Raji (cell line): ENCODE results near the gene STIP1.

Experiments used
- POLR2A ChIP-seq: IDR thresholded peaks from 2 replicates; pipeline ENCODE4 v1.6.1; 2011; ENCODE audit warnings: low read depth, low read length, control low read depth; ENCODE audit not compliant: insufficient read depth

The STIP1 gene

GRCh38 chr11:64178951-64179639, 6.9 kb upstream of the STIP1 start:
- no peak for TF ChIP-seq POLR2A

GRCh38 chr11:64180891-64181290, 5.1 kb upstream of the STIP1 start:
- TF ChIP-seq POLR2A = no peak

GRCh38 chr11:64181506-64182411, 4.2 kb upstream of the STIP1 start:
- no peak for TF ChIP-seq POLR2A

GRCh38 chr11:64183890-64184289, 2.1 kb upstream of the STIP1 start:
- TF ChIP-seq POLR2A = no peak

GRCh38 chr11:64185175-64185692, 737 bp upstream of the STIP1 start:
- TF ChIP-seq POLR2A = peak; percentile 95

GRCh38 chr11:64186492-64187165, 658 bp downstream of the STIP1 start:
- TF ChIP-seq POLR2A = no peak

- no peak for TF ChIP-seq POLR2A
Measured at GRCh38 chr11:64192434-64192833, 6.5 kb downstream of the STIP1 start.

GRCh38 chr11:64196626-64197025, 10.7 kb downstream of the STIP1 start:
- TF ChIP-seq POLR2A = no peak

- TF ChIP-seq POLR2A = no peak
Measured at GRCh38 chr11:64198511-64198910, 12.5 kb downstream of the STIP1 start.

GRCh38 chr11:64201543-64201942, 15.6 kb downstream of the STIP1 start:
- TF ChIP-seq POLR2A = no peak

- no peak for TF ChIP-seq POLR2A
Measured at GRCh38 chr11:64202992-64203391, 17.0 kb downstream of the STIP1 start.

GRCh38 chr11:64203421-64204079, 17.6 kb downstream of the STIP1 start:
- TF ChIP-seq POLR2A = no peak

GRCh38 chr11:64204080-64204440, 18.1 kb downstream of the STIP1 start:
- TF ChIP-seq POLR2A = no peak

- 0 out of 2 replicates have a peak, but pooled peaks have one; percentile 34 for TF ChIP-seq POLR2A
Measured at GRCh38 chr11:64204464-64204989, 18.6 kb downstream of the STIP1 start.
